GM20431 (cell line): ENCODE data around the gene FLRT3.

Source experiments
- in situ Hi-C: fragments of 300-500 bp; cut with MseI, MboI; formaldehyde crosslinking; loops from one replicate; pipeline ENCODE4 v1.15.0; 2020; ENCODE audit warnings: low sequenced_read_pairs; ENCODE audit not compliant: unreplicated experiment

FLRT3 gene

GRCh38 chr20:14333721-14334120 lies 3.7 kb downstream of the FLRT3 start:
- in situ Hi-C loops: loop anchor here (25.0 kb wide), 1 partner anchor 904 kb away; no protein-coding TSS in a partner anchor

- in situ Hi-C loops: loop anchor here (25.0 kb wide), 1 partner anchor 904 kb away; no protein-coding TSS in a partner anchor
Measured at GRCh38 chr20:14332866-14333265, 4.5 kb downstream of the FLRT3 start.

- in situ Hi-C loops: loop anchor here (25.0 kb wide), 1 partner anchor 906 kb away; no protein-coding TSS in a partner anchor
Measured at GRCh38 chr20:14331646-14332045, 5.8 kb downstream of the FLRT3 start.

DNA sequence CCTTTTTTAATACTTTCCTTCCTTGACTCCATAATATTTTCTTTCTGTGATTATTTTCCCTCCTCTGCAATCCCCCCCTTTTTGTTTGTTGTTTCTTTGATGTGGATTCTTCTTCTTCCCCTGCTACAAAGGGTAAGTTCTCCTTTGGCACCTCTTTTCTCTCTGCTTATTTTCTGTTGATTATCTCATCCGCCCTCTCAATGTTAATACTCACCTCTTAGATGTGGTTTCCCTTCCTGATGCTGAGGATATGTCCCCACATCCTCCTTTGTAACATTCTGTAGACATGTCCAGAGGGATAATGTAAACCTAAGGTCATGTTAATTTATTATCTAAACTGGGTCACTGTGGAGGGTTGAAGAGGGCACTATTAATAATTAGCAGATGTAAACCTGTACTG lies 17.7 kb downstream of the FLRT3 start:
- in situ Hi-C loops: no loop called here

DNA sequence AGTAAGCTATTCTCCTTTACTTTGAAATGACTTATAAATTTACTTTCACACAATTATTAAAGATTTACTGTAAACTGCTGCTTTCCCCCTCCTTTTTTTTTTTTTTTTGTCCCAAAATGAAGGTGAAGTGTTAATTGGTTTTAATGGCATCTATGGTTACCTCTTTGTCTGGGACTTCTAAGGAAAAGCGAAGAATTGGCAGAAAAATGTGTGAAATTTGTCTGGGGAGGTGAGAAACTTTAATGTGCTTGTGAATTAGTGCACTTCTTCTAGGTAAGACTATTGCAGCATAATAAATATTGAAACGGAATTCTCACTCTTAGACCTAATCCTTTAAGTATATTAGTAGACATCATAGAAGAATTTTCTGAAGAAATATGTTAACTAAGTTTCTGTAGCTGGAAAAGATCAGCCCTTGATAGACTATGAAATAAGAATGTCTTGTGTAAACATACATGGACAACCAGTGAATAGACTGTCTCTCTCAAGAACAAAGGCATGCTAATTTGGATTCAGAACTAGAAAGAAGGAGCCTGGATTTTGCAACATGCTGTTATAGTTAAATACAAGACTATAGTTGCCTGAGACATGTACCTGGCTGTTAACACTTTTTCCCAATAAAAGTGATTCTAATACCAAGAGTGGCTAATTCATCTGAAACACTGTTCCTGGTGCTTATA lies 23.9 kb downstream of the FLRT3 start:
- in situ Hi-C loops: no loop called here

DNA sequence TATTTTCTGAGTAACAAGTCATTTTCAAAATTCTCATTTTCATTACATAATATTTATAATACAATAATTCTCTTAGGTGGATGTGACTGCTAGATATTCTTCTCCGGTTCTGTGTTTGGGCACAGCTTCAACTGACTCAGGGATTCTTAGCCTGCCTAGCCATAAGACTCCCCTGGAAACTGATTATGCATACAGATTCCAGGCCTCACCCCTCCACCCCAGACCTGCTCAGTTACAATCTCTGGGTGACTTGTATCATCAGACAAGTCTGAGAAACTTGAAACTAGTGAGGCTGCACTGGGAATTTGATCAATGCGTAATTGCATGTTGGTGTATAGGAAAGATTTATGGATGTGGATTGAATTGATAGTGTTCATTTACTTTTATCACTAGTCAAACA lies 25.4 kb downstream of the FLRT3 start:
- in situ Hi-C loops: no loop called here

DNA sequence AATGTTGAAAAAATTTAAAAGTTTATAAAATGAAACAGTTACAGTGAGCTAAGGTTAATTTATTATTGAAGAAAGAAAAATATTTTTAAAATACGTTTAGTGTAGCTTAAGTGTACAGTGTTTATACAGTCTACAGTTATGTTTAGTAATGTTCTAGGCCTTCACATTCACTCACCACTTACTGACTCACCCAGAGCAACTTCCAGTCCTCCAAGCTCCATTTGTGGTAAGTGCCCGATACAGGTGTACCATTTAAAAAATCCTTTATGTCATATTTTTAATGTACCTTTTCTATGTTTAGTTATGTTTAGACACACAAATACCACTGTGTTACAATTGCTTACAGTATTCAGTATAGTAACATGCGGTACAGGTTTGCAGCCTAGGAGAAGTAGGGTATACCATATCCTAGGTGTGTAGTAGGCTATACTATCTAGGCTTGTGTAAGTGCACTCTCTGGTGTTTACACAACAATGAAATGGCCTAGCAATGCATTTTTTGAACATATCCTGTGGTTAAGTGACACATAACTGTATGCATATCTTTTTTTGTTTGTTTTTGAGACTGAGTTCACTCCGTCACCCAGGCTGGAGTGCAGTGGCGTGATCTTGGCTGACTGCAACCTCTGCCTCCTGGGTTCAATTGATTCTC lies 26.3 kb downstream of the FLRT3 start:
- in situ Hi-C loops: no loop called here

DNA sequence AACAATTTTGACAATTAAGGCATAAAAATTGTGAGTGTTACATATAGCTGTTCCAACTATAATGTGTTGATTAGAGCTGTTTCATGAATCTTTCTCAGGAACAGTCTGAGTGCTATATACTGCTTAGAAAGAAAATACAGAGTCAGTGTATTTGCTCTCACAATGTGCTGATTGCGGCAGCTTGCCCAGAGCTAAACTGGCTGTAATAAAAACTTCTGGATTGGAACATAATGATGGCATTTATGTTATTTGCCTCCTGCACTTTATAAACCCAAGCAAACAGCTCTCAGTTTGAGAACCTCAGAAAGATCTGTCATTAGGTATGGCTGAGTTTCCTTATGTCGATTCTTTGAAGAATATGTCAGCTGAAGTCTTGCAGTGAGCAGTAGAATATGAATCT lies 29.5 kb downstream of the FLRT3 start:
- in situ Hi-C loops: no loop called here

- in situ Hi-C loops: no loop called here
Measured at GRCh38 chr20:14304472-14304871, 32.9 kb downstream of the FLRT3 start.

GRCh38 chr20:14303651-14304050 lies 33.8 kb downstream of the FLRT3 start:
- in situ Hi-C loops: no loop called here

- in situ Hi-C loops: no loop called here
Measured at GRCh38 chr20:14303106-14303505, 34.3 kb downstream of the FLRT3 start.

DNA sequence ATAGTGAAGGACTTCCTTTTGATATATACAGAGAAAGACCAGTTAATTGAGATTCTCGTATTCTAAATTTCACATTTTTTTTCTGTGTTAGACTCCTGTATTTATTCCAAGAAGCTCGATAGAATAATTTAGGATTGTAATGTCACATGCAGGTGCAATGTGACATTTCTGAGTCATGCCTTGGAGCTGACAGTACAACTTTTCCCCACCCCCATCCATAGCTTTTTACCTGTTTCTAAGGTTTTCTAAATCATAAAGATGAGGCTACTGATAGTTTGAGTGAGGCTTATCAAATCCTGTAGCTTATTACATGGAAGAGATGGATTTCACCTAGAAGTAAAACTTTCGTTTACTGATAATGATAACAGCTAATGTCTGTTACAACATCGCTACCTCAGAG lies 37.6 kb downstream of the FLRT3 start:
- in situ Hi-C loops: no loop called here

- in situ Hi-C loops: no loop called here
Measured at GRCh38 chr20:14295770-14296309, 41.6 kb downstream of the FLRT3 start.

- in situ Hi-C loops: no loop called here
Measured at GRCh38 chr20:14295238-14295637, 42.2 kb downstream of the FLRT3 start.

DNA sequence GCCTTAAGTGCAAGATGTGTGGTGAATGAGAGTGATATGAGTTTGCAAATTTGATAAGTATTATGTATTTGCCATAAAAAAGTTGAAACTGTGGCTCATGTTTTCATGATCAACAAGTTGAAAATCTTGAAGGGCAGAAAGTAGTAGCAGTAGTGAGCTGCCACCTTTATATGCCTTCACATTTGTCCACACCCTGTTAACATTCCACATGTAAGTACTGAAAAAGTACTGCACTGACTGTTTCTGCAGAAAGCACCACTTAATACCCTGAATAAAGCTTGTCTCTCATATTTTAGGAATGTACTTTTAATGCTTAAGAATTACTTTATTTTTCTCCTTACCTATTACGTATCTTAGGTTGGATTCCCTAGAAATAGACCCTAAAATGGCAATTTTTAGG lies 45.9 kb downstream of the FLRT3 start:
- in situ Hi-C loops: no loop called here

DNA sequence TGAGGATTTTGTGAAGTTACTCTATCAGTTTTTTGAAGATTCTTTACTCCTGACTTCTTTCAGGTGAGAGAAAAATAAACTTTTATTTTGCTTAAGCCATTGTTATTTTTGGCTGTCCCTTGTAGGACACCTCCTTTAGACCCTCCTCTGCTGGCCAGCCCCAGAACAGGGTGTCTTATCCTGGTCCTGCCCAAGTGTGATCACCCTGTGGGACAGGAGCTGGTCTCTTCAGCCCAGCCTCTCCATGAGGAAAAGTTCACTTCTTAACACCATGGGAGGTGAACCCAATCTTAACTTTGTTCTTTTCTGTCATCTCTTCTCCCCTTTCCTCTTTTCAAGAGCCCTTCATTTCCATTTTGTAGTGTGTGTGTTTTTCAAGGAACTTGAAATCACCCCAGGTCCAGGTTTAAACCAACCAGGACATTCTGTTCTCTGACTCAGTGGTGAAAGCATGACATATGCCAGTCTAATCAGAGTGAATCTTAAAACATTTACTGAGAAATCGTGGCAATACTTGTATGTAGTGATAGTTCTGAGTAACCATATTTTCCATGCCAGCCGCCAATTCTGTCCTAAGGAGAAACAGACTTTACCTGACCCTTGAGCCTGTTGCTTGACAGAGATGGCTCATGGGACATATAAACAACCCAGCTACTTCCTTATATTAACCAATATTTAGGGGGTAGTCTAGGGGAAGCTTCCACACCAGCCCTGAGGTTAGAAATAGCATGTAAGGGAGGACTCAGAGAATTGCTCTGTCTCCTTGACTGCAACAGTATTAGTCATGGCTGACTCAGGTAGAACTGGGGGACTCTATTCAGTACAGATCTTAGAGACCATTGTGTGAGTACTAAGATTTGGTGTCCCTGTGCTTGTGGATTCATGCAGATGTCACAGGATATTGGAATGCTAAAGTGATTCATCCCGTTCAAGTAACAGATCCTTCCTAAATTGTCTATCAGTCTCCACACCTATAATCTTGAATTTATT lies 48.8 kb downstream of the FLRT3 start:
- in situ Hi-C loops: no loop called here

DNA sequence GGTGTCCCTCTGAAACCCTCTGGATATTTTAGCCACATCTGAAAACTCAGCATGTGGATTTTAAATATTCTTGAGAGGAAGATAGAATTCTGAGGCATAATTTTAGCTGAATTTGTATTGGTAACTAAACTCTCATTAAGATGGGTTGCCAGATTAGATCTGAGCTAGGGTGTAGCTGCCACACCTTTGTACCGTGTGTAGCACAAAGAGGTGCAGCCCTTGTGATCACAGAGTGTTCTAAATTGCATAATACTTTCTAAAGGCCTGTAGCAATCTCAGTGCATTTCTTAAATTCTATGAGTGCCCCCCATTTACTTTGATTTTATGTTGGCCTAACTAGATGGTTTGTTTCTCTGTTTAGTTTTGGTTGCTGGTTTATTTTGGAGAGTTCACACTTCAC lies 53.0 kb downstream of the FLRT3 start:
- in situ Hi-C loops: no loop called here

DNA sequence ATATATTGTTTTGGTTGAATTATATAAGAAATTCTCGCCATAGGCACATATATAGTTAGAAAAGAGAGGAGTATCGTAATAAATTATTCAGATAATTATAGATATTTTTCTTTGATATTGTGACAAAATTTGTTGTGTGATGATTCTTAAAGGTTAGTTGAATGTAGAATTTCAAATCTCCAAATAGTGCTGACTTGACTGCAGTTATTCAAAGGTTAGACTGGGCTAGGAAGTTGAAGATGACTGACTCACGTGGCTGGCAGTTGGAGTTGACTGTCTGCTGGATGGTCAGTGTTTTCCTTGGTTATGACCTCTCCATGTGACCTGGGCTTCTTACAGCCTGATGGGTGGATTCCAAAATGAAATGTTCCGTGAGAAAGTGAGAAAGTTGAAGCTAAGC lies 55.3 kb downstream of the FLRT3 start:
- in situ Hi-C loops: no loop called here
